ENCODE measurements around the gene IL1RAP. TPM values are rescaled to one million over a fixed set of nuclear protein-coding genes. Genes with fewer than 3 reads are reported as not detected.
A peak's percentile ranks its signal among the peaks of the same experiment; 100 is the strongest.

IL1RAP gene
- total RNA-seq, 2 donors from 2014 or later: 5.3 to 5.4 TPM

DNA sequence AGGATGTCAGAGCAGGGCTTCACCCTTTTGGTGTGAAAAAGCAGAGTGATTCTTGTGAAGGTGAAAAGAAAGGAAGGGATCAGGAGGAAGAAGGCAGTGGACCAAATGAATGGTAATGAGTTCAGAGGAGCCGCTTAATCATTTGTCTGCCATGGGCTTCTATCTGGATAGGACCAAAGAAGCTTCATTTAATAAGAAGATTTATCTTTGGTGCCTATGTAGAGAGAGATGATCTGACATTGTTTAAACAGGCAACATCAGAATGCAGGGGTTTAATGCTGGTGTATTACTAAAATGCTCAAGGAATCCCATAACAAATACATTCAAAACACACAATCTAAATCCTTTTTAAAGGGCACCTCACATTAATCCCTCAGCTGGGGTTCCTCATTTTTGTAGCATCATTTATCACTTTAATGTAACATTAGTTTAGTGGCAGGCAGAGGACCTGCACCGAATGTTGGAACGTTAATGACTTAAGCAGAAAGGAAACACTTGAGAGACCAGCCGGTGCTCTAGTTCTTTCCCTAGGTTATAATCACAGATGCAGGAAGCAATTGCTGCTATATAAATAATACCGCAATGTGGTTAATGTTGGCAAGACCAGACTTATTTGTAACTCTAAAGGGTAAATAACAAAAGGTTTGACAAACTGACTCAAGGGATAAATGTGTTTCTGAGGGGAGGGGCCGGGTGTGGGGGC, 27.9 kb upstream of the IL1RAP start:
- intact Hi-C loops (cut with DNase I): no loop called here
- DNase-seq: no peak
- ATAC-seq: peak; percentile 35
- no peak overlapping the region for H3K27ac ChIP-seq
- no peak overlapping the region for H3K4me3 ChIP-seq
- no peaks in the 10 kb centered on the region for H3K4me1 ChIP-seq
- no peaks in the 10 kb centered on the region for H3K36me3 ChIP-seq (replicated peaks in 1 of 2; ENCODE audit: insufficient read depth in 1 of 2, low read depth in 2 of 2)
- TF ChIP-seq CTCF (IDR thresholded peaks at IDR 0.05) (no peak), POLR2A (IDR thresholded peaks at IDR 0.05) (no peak)
- WGBS, 2 donors: 28 to 32% methylated on average over 6 of the region's 6 CpGs
- no peaks in the 10 kb centered on the region for H3K9me3 ChIP-seq
- no peaks in the 10 kb centered on the region for H3K27me3 ChIP-seq

DNA sequence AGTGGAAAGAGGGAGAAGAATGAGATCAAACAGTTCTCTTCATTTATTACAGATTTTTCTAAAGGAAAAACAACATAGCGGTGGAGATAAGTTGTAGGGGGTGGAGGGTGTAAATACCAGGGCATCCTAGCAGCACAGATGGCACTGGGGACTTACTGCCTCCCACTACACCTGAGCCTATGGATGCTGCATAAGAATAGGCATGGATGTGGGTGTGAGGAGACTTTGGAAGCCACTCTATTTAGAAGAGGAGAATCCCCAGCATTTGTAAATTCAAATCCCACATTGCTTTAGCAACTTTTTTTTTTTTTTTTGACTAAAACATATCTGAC, 27.4 kb upstream of the IL1RAP start:
- ATAC-seq (no peak), DNase-seq (no peak)
- 22 to 26% methylated on average over 1 of the region's 1 CpG for WGBS, 2 donors
- Histone ChIP-seq H3K27ac (no peak overlapping the region), H3K4me3 (no peak overlapping the region), H3K4me1 (peaks cover 3% of the 10 kb centered on the region), H3K27me3 (no peaks in the 10 kb centered on the region), H3K9me3 (no peaks in the 10 kb centered on the region), H3K36me3 (replicated peaks in 1 of 2; ENCODE audit: insufficient read depth in 1 of 2, low read depth in 2 of 2) (no peaks in the 10 kb centered on the region)
- TF ChIP-seq CTCF (IDR thresholded peaks at IDR 0.05) (no peak), POLR2A (IDR thresholded peaks at IDR 0.05) (no peak)
- intact Hi-C loops (cut with DNase I): no loop called here

DNA sequence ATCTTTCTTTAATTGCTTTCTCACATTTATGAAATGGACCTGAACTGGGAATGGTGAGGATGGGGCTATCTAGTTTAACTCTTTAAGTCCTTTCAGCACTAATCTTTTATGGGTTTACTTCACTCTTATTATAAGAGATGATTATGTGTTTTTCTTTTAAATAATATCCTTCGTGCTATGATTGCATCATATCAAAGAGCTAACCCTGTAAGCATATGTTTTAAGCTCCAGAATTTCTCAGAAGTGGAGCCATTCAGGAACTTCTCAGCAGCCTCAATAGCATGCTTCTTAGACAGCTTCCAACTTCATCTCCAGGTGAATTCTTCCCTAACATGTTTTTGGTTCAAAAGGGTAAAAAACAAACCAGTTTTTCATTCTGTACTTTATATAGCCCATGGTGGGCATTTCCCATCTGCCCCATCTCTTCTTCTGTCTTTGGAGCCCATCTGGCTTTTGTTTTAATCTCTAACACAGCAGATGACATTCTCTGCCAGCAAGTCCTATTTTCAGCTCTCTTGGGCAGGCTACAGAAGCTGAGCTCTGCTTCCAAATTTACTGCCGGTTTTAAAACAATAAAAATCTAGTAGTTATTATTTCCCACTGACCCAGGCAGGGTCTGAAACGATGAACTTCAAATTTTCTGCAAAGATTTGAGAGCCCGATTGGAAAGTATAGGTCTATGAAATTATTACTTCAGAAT, 26.8 kb upstream of the IL1RAP start:
- 67 to 73% methylated on average over 4 of the region's 4 CpGs for WGBS, 2 donors
- Histone ChIP-seq H3K27me3 (no peaks in the 10 kb centered on the region), H3K36me3 (replicated peaks in 1 of 2; ENCODE audit: insufficient read depth in 1 of 2, low read depth in 2 of 2) (no peaks in the 10 kb centered on the region), H3K4me1 (peaks cover 8% of the 10 kb centered on the region), H3K27ac (no peak overlapping the region), H3K4me3 (no peak overlapping the region), H3K9me3 (no peaks in the 10 kb centered on the region)
- DNase-seq (no peak), ATAC-seq (no peak)
- intact Hi-C loops (cut with DNase I): no loop called here
- TF ChIP-seq POLR2A (IDR thresholded peaks at IDR 0.05) (no peak), CTCF (IDR thresholded peaks at IDR 0.05) (no peak)

DNA sequence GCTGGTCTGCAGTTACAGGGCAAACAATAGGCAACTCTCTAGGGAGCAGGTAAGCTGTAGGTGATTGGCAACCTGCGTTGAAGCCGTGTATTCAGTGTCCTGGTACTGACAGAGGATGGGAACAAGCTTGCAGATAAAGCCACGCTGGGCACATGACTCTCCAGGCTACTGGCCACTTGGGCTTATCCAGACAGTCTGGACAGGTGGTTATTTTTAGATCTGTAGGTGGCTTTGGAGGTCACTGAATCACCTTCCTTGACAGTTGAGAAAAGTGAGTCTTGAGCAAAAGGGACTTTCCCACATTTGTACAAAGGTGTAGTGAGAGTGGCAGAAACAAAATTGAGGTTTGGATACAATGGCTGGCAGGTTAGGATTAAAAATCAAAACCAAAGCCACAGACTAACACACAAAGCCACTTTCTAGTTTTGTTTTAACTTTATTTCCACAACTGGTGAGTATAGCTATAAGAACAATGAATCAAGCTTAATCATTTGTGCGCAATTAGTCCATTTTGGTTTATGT, 22.3 kb upstream of the IL1RAP start:
- 31 to 52% methylated on average over 4 of the region's 4 CpGs for WGBS, 2 donors
- Histone ChIP-seq H3K27ac (no peak overlapping the region), H3K4me1 (peaks cover 9% of the 10 kb centered on the region), H3K27me3 (no peaks in the 10 kb centered on the region), H3K4me3 (no peak overlapping the region), H3K9me3 (no peaks in the 10 kb centered on the region), H3K36me3 (replicated peaks in 1 of 2; ENCODE audit: insufficient read depth in 1 of 2, low read depth in 2 of 2) (no peaks in the 10 kb centered on the region)
- peak; percentile 50 for ATAC-seq
- TF ChIP-seq POLR2A (IDR thresholded peaks at IDR 0.05) (no peak), CTCF (IDR thresholded peaks at IDR 0.05) (no peak)
- no peak for DNase-seq
- intact Hi-C loops (cut with DNase I): no loop called here

All from body of pancreas (tissue), 4 donors.